Measurements from ENCODE around the gene SIX2. TPM values are rescaled to one million over a fixed set of nuclear protein-coding genes. Genes with fewer than 3 reads are reported as not detected.

The SIX2 gene
- total RNA-seq, 2 experiments from 2014 or later: not detected

- no peaks in the 10 kb centered on the region for H3K36me3 Mint-ChIP-seq (ENCODE audit: low read depth)
- ChIA-PET POLR2A (no interaction called here), CTCF (interaction anchor here (0.7 to 3.2 kb wide), 10 partner anchors 8 to 596 kb away, joined by 3 to 13 read pairs (median 4); no protein-coding TSS in a partner anchor)
- H3K27ac Mint-ChIP-seq: no peak overlapping the region
- DNase-seq: no peak
- H3K9me3 Mint-ChIP-seq: no peaks in the 10 kb centered on the region
- H3K27me3 Mint-ChIP-seq: peaks cover 9% of the 10 kb centered on the region
- no peaks in the 10 kb centered on the region for H3K4me1 Mint-ChIP-seq
- no peak overlapping the region for H3K4me3 Mint-ChIP-seq
Measured at GRCh38 chr2:44980751-44981713, 28.2 kb downstream of the SIX2 start.

GRCh38 chr2:44979581-44979980, 29.7 kb downstream of the SIX2 start:
- CTCF ChIA-PET: interaction anchor here (0.7 kb wide), 1 partner anchor 23 kb away, joined by 3 read pairs; no protein-coding TSS in a partner anchor
- DNase-seq: no peak
- H3K27ac Mint-ChIP-seq: no peak overlapping the region
- peaks cover 9% of the 10 kb centered on the region for H3K27me3 Mint-ChIP-seq
- no peaks in the 10 kb centered on the region for H3K4me1 Mint-ChIP-seq
- no peaks in the 10 kb centered on the region for H3K36me3 Mint-ChIP-seq (ENCODE audit: low read depth)
- H3K4me3 Mint-ChIP-seq: no peak overlapping the region
- no peaks in the 10 kb centered on the region for H3K9me3 Mint-ChIP-seq
- POLR2A ChIA-PET: no interaction called here

- Mint-ChIP-seq H3K9me3 (no peaks in the 10 kb centered on the region), H3K4me3 (peak overlapping the region; percentile 9), H3K4me1 (no peaks in the 10 kb centered on the region), H3K27me3 (peaks cover 4% of the 10 kb centered on the region), H3K27ac (no peak overlapping the region), H3K36me3 (ENCODE audit: low read depth) (no peaks in the 10 kb centered on the region)
- POLR2A ChIA-PET: no interaction called here
- CTCF ChIA-PET: interaction anchor here (1.5 kb wide), 1 partner anchor 12 kb away, joined by 3 read pairs; no protein-coding TSS in a partner anchor
- no peak for DNase-seq
Measured at GRCh38 chr2:44975571-44976450, 33.4 kb downstream of the SIX2 start.

GRCh38 chr2:44974064-44974715, 35.1 kb downstream of the SIX2 start:
- no peak overlapping the region for H3K4me3 Mint-ChIP-seq
- H3K9me3 Mint-ChIP-seq: no peaks in the 10 kb centered on the region
- no peak for DNase-seq
- POLR2A ChIA-PET: no interaction called here
- H3K4me1 Mint-ChIP-seq: no peaks in the 10 kb centered on the region
- no peak overlapping the region for H3K27ac Mint-ChIP-seq
- H3K36me3 Mint-ChIP-seq (ENCODE audit: low read depth): no peaks in the 10 kb centered on the region
- CTCF ChIA-PET: no interaction called here
- peaks cover 4% of the 10 kb centered on the region for H3K27me3 Mint-ChIP-seq

- ChIA-PET CTCF (interaction anchor here (1.1 to 1.6 kb wide), 2 partner anchors 9 to 929 kb away, joined by 3 to 5 read pairs; no protein-coding TSS in a partner anchor), POLR2A (no interaction called here)
- DNase-seq: no peak
- Mint-ChIP-seq H3K4me1 (no peaks in the 10 kb centered on the region), H3K27me3 (peaks cover 2% of the 10 kb centered on the region), H3K27ac (no peak overlapping the region), H3K36me3 (ENCODE audit: low read depth) (no peaks in the 10 kb centered on the region), H3K9me3 (no peaks in the 10 kb centered on the region), H3K4me3 (no peak overlapping the region)
Measured at GRCh38 chr2:44972771-44973535, 36.3 kb downstream of the SIX2 start.

GRCh38 chr2:44970846-44971450, 38.3 kb downstream of the SIX2 start:
- H3K27me3 Mint-ChIP-seq: no peaks in the 10 kb centered on the region
- no peaks in the 10 kb centered on the region for H3K9me3 Mint-ChIP-seq
- no peaks in the 10 kb centered on the region for H3K4me1 Mint-ChIP-seq
- DNase-seq: no peak
- ChIA-PET POLR2A (no interaction called here), CTCF (interaction anchor here (1.5 kb wide), 1 partner anchor 491 kb away, joined by 4 read pairs; no protein-coding TSS in a partner anchor)
- no peak overlapping the region for H3K27ac Mint-ChIP-seq
- H3K36me3 Mint-ChIP-seq (ENCODE audit: low read depth): no peaks in the 10 kb centered on the region
- no peak overlapping the region for H3K4me3 Mint-ChIP-seq

GRCh38 chr2:44969936-44970335, 39.3 kb downstream of the SIX2 start:
- POLR2A ChIA-PET: no interaction called here

GRCh38 chr2:44967727-44968432, 41.4 kb downstream of the SIX2 start:
- ChIA-PET CTCF (no interaction called here), POLR2A (no interaction called here)
- no peaks in the 10 kb centered on the region for H3K9me3 Mint-ChIP-seq
- H3K4me1 Mint-ChIP-seq: no peaks in the 10 kb centered on the region
- no peak overlapping the region for H3K27ac Mint-ChIP-seq
- H3K4me3 Mint-ChIP-seq: no peak overlapping the region
- DNase-seq: no peak
- H3K36me3 Mint-ChIP-seq (ENCODE audit: low read depth): no peaks in the 10 kb centered on the region
- H3K27me3 Mint-ChIP-seq: peaks cover 5% of the 10 kb centered on the region

More at GRCh38 chr2:44969936-44970335, 39.3 kb downstream of the SIX2 start:
- Mint-ChIP-seq H3K36me3 (ENCODE audit: low read depth) (no peaks in the 10 kb centered on the region), H3K9me3 (no peaks in the 10 kb centered on the region), H3K4me1 (no peaks in the 10 kb centered on the region), H3K4me3 (no peak overlapping the region), H3K27ac (no peak overlapping the region), H3K27me3 (no peaks in the 10 kb centered on the region)
- no peak for DNase-seq
- CTCF ChIA-PET: interaction anchor here (0.6 kb wide), 1 partner anchor 522 kb away, joined by 3 read pairs; no protein-coding TSS in a partner anchor

GRCh38 chr2:44967056-44967455, 42.2 kb downstream of the SIX2 start:
- CTCF ChIA-PET: no interaction called here
- Mint-ChIP-seq H3K27ac (no peak overlapping the region), H3K9me3 (no peaks in the 10 kb centered on the region), H3K36me3 (ENCODE audit: low read depth) (no peaks in the 10 kb centered on the region), H3K4me3 (no peak overlapping the region), H3K27me3 (peaks cover 5% of the 10 kb centered on the region), H3K4me1 (no peaks in the 10 kb centered on the region)
- no peak for DNase-seq
- POLR2A ChIA-PET: no interaction called here

GRCh38 chr2:44965684-44966083, 43.6 kb downstream of the SIX2 start:
- Mint-ChIP-seq H3K36me3 (ENCODE audit: low read depth) (no peaks in the 10 kb centered on the region), H3K9me3 (no peaks in the 10 kb centered on the region), H3K27me3 (peaks cover 9% of the 10 kb centered on the region), H3K4me3 (no peak overlapping the region), H3K4me1 (no peaks in the 10 kb centered on the region), H3K27ac (no peak overlapping the region)
- no peak for DNase-seq
- ChIA-PET POLR2A (no interaction called here), CTCF (no interaction called here)

- no peaks in the 10 kb centered on the region for H3K9me3 Mint-ChIP-seq
- H3K4me3 Mint-ChIP-seq: no peak overlapping the region
- H3K36me3 Mint-ChIP-seq (ENCODE audit: low read depth): no peaks in the 10 kb centered on the region
- no peaks in the 10 kb centered on the region for H3K4me1 Mint-ChIP-seq
- no peak for DNase-seq
- no peak overlapping the region for H3K27ac Mint-ChIP-seq
- ChIA-PET POLR2A (no interaction called here), CTCF (interaction anchor here (1.2 kb wide), 1 partner anchor 9 kb away, joined by 5 read pairs; no protein-coding TSS in a partner anchor)
- H3K27me3 Mint-ChIP-seq: peaks cover 9% of the 10 kb centered on the region
Measured at GRCh38 chr2:44964752-44965236, 44.5 kb downstream of the SIX2 start.
